Neuronal stem cell (in vitro differentiated cells): ENCODE results near the gene KCNH4.

Experiments used
- DNase-seq: peaks from one replicate; pipeline ENCODE4 v3.0.0-alpha.2; 2013; ENCODE audit warnings: low spot score
- H2AFZ ChIP-seq: one replicate; pipeline ENCODE4 v1.6.1; 2013; ENCODE audit warnings: mild to moderate bottlenecking, low read length, inconsistent platforms
- H2AK5ac ChIP-seq: 2 replicates; pipeline ENCODE4 v1.6.1; 2013; ENCODE audit warnings: low read depth, mild to moderate bottlenecking, inconsistent platforms, low read length, moderate library complexity, mixed read lengths
- H2BK120ac ChIP-seq: 2 replicates; pipeline ENCODE4 v1.6.1; 2013; ENCODE audit warnings: low read depth, mild to moderate bottlenecking, inconsistent platforms, low read length, moderate library complexity, mixed read lengths
- H2BK12ac ChIP-seq: one replicate; pipeline ENCODE4 v1.6.1; 2013; ENCODE audit warnings: low read length, inconsistent platforms
- H2BK15ac ChIP-seq: 2 replicates; pipeline ENCODE4 v1.6.1; 2013; ENCODE audit warnings: mild to moderate bottlenecking, low read length, inconsistent platforms, mixed read lengths
- H2BK5ac ChIP-seq: one replicate; pipeline ENCODE4 v1.6.1; 2013; ENCODE audit warnings: inconsistent platforms, mild to moderate bottlenecking, low read length, moderate library complexity
- H3K14ac ChIP-seq: one replicate; pipeline ENCODE4 v1.6.1; 2013; ENCODE audit warnings: low read length, inconsistent platforms
- H3K18ac ChIP-seq: 2 replicates; pipeline ENCODE4 v1.6.1; 2013; ENCODE audit warnings: low read length, inconsistent platforms
- H3K23ac ChIP-seq: 2 replicates; pipeline ENCODE4 v1.6.1; 2013; ENCODE audit warnings: low read depth, mild to moderate bottlenecking, mixed read lengths, low read length, inconsistent platforms; ENCODE audit not compliant: poor library complexity
- H3K27ac ChIP-seq: replicated peaks from 3 replicates; pipeline ENCODE4 v1.5.1; 2013; ENCODE audit warnings: low read length, inconsistent platforms
- H3K27me3 ChIP-seq, 3 experiments: 2 replicates each; pipeline ENCODE4 v1.6.1; 2013; ENCODE audit warnings: low read length in 3 of 3, mild to moderate bottlenecking in 2 of 3, inconsistent platforms in 1 of 3, low read depth in 1 of 3, mixed read lengths in 1 of 3, moderate library complexity in 1 of 3; ENCODE audit not compliant: control insufficient read depth in 3 of 3, insufficient read depth in 3 of 3
- H3K36me3 ChIP-seq, 2 donors: replicated peaks in 1 of 2; 2 replicates each; pipeline ENCODE4 v1.6.1; 2013; ENCODE audit warnings: low read length in 2 of 2; ENCODE audit not compliant: control insufficient read depth in 2 of 2, insufficient read depth in 2 of 2
- H3K4ac ChIP-seq: 2 replicates; pipeline ENCODE4 v1.6.1; 2013; ENCODE audit warnings: inconsistent platforms, mild to moderate bottlenecking, low read length, moderate library complexity
- H3K4me1 ChIP-seq, 2 donors: 1 replicate in 1 of 2; 2 replicates in 1 of 2; pipeline ENCODE4 v1.6.1; 2013; ENCODE audit warnings: low read length in 2 of 2, low read depth in 1 of 2; ENCODE audit not compliant: control insufficient read depth in 2 of 2, insufficient read depth in 1 of 2
- H3K4me2 ChIP-seq: one replicate; pipeline ENCODE4 v1.6.1; 2013; ENCODE audit warnings: mild to moderate bottlenecking, low read length, inconsistent platforms; ENCODE audit not compliant: insufficient read depth, poor library complexity, severe bottlenecking
- H3K4me3 ChIP-seq, 2 donors: 2 replicates each; pipeline ENCODE4 v1.5.1; 2013; ENCODE audit warnings: low read length in 2 of 2, mild to moderate bottlenecking in 2 of 2, inconsistent platforms in 1 of 2, moderate library complexity in 1 of 2
- H3K79me1 ChIP-seq: one replicate; pipeline ENCODE4 v1.6.1; 2013; ENCODE audit warnings: low read depth, mild to moderate bottlenecking, inconsistent platforms, low read length, moderate library complexity
- H3K9ac ChIP-seq: one replicate; pipeline ENCODE4 v1.6.1; 2013; ENCODE audit warnings: mild to moderate bottlenecking, low read depth, low read length, inconsistent platforms; ENCODE audit not compliant: poor library complexity
- H3K9me3 ChIP-seq, 2 donors: replicated peaks in 1 of 2; 2 replicates each; pipeline versions ENCODE3 to v1.6.1; 2013; ENCODE audit warnings: low read length in 2 of 2, mild to moderate bottlenecking in 2 of 2, inconsistent platforms in 1 of 2, low read depth in 1 of 2, mixed read lengths in 1 of 2, moderate library complexity in 1 of 2; ENCODE audit not compliant: control insufficient read depth in 2 of 2, insufficient read depth in 1 of 2
- H4K8ac ChIP-seq: one replicate; pipeline ENCODE4 v1.6.1; 2013; ENCODE audit warnings: low read depth, mild to moderate bottlenecking, inconsistent platforms, low read length, moderate library complexity
- H4K91ac ChIP-seq: one replicate; pipeline ENCODE4 v1.6.1; 2013; ENCODE audit warnings: low read length, low read depth, mild to moderate bottlenecking, inconsistent platforms; ENCODE audit not compliant: poor library complexity
- WGBS, 2 donors: extraction: QIAGEN DNeasy Blood & Tissue Kit; methylation state at CpG; one replicate each; pipeline ENCODE4 v1.1.7; 2013; ENCODE audit warnings: missing lambda C conversion rate in 2 of 2, mixed read lengths in 1 of 2; ENCODE audit not compliant: insufficient read length in 2 of 2, insufficient replicate concordance in 1 of 2; ENCODE audit errors: extremely low coverage in 2 of 2; 5-methylcytosine and 5-hydroxymethylcytosine counted together

The KCNH4 gene

DNA sequence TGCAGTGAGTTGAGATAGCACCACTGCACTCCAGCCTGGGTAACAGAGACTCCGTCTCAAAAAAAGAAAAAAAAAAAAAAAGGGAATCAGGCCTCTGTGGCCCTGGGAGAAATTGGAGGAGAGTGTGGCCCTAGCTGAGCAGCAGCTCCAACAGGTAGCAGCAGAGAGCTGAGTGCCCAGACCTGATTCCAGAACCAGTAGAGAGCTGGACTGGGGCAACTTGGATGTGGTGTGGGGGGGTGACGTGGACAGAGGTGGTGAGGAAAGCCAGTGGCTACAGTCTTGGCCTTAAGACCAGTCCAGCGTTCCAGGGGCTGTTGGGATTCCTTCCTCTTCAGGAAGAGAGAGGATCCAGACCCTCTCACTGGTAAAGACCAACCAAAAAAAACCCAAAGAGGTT is 56.7 kb downstream of the KCNH4 start:
- Histone ChIP-seq H3K9ac (no peak overlapping the region), H3K79me1 (no peaks in the 10 kb centered on the region), H3K4me3 (no peak overlapping the region), H2BK12ac (no peak overlapping the region), H3K14ac (no peak overlapping the region), H3K4ac (no peak overlapping the region), H2BK15ac (peak overlapping the region; percentile 58), H3K23ac (no peak overlapping the region), H3K36me3 (peaks cover 24 to 63% of the 10 kb centered on the region in 2 donors), H3K9me3 (peaks cover 0 to 3% of the 10 kb centered on the region in 2 donors), H3K18ac (no peak overlapping the region), H3K27ac (no peak overlapping the region), H3K27me3 (no peaks in the 10 kb centered on the region), H3K4me1 (peaks cover 6 to 12% of the 10 kb centered on the region in 2 donors), H2AK5ac (no peak overlapping the region), H2BK5ac (no peak overlapping the region), H2AFZ (no peak overlapping the region), H2BK120ac (no peak overlapping the region), H3K4me2 (no peak overlapping the region), H4K91ac (no peak overlapping the region), H4K8ac (no peak overlapping the region)
- DNase-seq, result no peak
- no CpG with 5 or more reads among the region's 3 CpGs for WGBS, 2 donors

DNA sequence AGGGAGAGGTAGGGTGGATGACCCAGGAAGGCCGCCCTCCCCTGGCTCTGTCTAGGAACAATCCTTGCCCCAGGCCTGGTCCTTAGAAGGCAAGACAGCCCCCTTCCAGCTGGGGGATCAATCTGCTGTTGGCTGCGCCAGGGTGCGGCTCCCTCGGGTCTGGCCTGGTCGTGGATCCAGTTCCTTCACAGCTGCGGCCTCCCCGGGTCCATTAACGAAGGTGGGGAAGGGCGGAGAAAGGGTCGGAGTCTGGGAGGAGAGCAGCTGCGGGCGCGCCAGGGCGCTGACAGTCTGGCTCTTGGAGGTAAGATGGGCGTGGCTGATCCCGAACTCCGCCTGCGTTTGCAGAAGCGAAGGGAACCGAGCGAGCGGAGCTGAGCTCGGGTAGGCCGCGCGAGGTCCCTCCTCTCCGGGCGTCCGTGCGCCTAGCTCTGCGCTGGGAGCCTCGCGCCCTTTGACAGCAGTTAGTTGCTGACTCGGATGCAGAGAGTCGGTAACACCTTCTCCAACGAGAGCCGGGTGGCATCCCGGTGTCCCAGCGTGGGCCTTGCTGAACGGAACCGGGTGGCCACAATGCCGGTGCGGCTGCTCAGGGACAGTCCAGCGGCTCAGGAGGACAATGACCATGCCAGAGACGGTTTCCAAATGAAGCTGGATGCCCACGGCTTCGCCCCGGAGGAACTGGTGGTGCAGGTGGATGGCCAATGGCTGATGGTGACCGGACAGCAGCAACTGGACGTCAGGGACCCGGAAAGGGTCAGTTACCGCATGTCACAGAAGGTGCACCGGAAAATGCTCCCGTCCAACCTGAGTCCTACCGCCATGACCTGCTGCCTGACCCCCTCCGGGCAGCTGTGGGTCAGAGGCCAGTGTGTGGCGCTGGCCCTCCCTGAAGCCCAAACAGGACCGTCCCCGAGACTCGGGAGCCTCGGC is 58.3 kb downstream of the KCNH4 start, which contains the start of gene HSPB9:
Gene HSPB9 (plus strand): TSS at position 434 of the 933 bp plus-strand sequence. CDS start 47 bp downstream, at position 481.
- H3K4ac ChIP-seq, result no peak within 1 kb of the TSS
- no peaks in the 10 kb centered on the region for H3K27me3 ChIP-seq
- peak within 1 kb of the TSS; percentile 84 for H2BK15ac ChIP-seq
- no peak within 1 kb of the TSS for H3K4me3 ChIP-seq
- no peaks in the 10 kb centered on the region for H3K79me1 ChIP-seq
- no peak for DNase-seq
- peak within 1 kb of the TSS; percentile 39 for H3K4me2 ChIP-seq
- no peak within 1 kb of the TSS for H4K91ac ChIP-seq
- H2AK5ac ChIP-seq, result peak within 1 kb of the TSS; percentile 79
- peak within 1 kb of the TSS; percentile 88 for H3K18ac ChIP-seq
- H3K14ac ChIP-seq, result peak within 1 kb of the TSS; percentile 49
- peak within 1 kb of the TSS; percentile 9 for H3K27ac ChIP-seq
- H2AFZ ChIP-seq, result peak within 1 kb of the TSS; percentile 97
- H3K23ac ChIP-seq, result peak within 1 kb of the TSS; percentile 86
- H2BK12ac ChIP-seq, result peak within 1 kb of the TSS; percentile 73
- H3K4me1 ChIP-seq, result peaks cover 6 to 12% of the 10 kb centered on the region in 2 donors
- peak within 1 kb of the TSS; percentile 35 for H2BK120ac ChIP-seq
- WGBS, 2 donors, result no CpG with 5 or more reads among the region's 61 CpGs
- peaks cover 15 to 63% of the 10 kb centered on the region in 2 donors for H3K36me3 ChIP-seq
- no peak within 1 kb of the TSS for H4K8ac ChIP-seq
- peak within 1 kb of the TSS; percentile 44 for H2BK5ac ChIP-seq
- peak within 1 kb of the TSS; percentile 60 for H3K9ac ChIP-seq
- H3K9me3 ChIP-seq, result peaks cover 0 to 3% of the 10 kb centered on the region in 2 donors

DNA sequence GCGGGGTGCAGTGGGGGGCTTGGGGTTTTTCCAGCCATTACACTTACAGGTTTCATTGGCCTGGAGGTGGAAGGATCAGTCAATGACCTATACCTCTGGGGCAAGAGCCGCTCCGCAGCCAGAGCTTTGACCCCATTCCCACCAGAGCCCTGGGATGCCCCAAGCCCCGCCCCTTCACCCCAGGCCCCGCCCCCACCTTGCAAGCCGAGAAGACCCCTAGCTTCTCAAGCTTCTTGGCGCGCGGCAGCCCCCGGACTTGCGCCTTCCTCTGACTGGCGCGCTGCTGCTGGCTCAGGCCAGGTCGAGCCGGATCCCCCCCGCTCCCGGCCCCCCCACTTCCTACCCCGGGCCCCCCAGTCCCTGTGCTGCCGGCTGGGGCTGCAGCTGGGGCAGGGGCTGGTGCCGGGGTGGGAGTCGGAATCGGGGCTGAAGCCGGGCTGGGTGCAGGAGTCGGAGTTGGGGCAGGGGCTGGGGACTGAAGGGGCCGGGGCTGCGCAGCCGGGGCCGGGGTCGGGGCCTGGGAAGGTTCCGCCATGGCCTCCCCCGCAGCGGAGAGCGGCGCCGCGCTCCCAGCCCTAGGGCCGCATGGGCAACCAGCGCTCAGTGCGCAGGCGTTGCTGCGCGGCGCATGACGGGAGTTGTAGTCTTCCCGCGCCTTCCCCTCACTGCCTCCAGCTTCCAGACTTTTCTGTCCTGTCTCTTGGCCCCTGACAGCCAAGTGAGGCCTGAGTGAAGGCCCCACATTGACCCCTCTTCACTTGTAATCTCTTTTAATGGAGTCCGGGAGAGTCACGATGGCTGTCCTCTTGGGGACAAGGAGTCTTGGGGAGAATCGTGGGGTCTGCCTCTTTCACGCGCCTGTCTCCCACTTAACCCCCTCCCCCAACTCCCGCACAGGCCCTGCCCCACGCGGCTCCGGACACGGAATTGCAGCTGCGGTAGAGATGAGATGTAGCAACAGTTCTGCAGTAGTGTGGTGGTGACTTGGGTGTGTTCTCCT is 59.9 kb downstream of the KCNH4 start, which contains the start of gene KAT2A:
Gene KAT2A (minus strand): TSS at position 598 of the 1,000 bp plus-strand sequence. CDS start 63 bp downstream, at position 535.
- Histone ChIP-seq H2AK5ac (peak within 1 kb of the TSS; percentile 79), H2BK12ac (peak within 1 kb of the TSS; percentile 67), H3K4me3 (peak within 1 kb of the TSS; percentile 54 to 74), H2BK5ac (peak within 1 kb of the TSS; percentile 44), H3K14ac (peak within 1 kb of the TSS; percentile 49), H3K4me2 (peak within 1 kb of the TSS; percentile 55), H3K18ac (peak within 1 kb of the TSS; percentile 87), H4K91ac (no peak within 1 kb of the TSS), H3K23ac (peak within 1 kb of the TSS; percentile 86), H3K9ac (no peak within 1 kb of the TSS), H3K36me3 (peaks cover 14 to 60% of the 10 kb centered on the region in 2 donors), H3K4ac (no peak within 1 kb of the TSS), H3K9me3 (peaks cover 0 to 3% of the 10 kb centered on the region in 2 donors), H2BK120ac (no peak within 1 kb of the TSS), H2BK15ac (peak within 1 kb of the TSS; percentile 84), H4K8ac (no peak within 1 kb of the TSS), H3K27ac (no peak within 1 kb of the TSS), H3K27me3 (no peaks in the 10 kb centered on the region), H2AFZ (peak within 1 kb of the TSS; percentile 97), H3K79me1 (no peaks in the 10 kb centered on the region), H3K4me1 (peaks cover 6 to 12% of the 10 kb centered on the region in 2 donors)
- DNase-seq, result peak; percentile 79
- no CpG with 5 or more reads among the region's 57 CpGs for WGBS, 2 donors
